Left lung (tissue), 10 donors: ENCODE data around the gene RAB26. TPM values are rescaled to one million over a fixed set of nuclear protein-coding genes. Genes with fewer than 3 reads are reported as not detected.
"Not testable (repeated sequence)": the region's sequence is repeated elsewhere in the genome, so short reads cannot be mapped to it uniquely, and the experiment has no call there.

Experiments
- ATAC-seq: fragments of 200-7000 bp; cut with Tn5 transposase; one replicate; pipeline ENCODE4 v1.9.1; 2020; ENCODE audit warnings: moderate library complexity
- DNase-seq, 4 donors: peaks; one replicate each; pipeline ENCODE4 v3.0.0-alpha.2; 2013 to 2020
- H3K27ac ChIP-seq, 2 donors: fragments of 200-600 bp; sonication (generic) in 1 of 2; one replicate each; pipeline versions ENCODE4 v1.5.0 to v1.8.0; 2020 to 2021
- H3K27me3 ChIP-seq, 2 donors: fragments of 200-600 bp; sonication (generic) in 1 of 2; one replicate each; pipeline versions ENCODE4 v1.5.0 to v1.8.0; 2020 to 2021
- H3K36me3 ChIP-seq, 2 donors: fragments of 200-600 bp; sonication (generic) in 1 of 2; one replicate each; pipeline versions ENCODE4 v1.5.0 to v1.8.0; 2020 to 2021
- H3K4me1 ChIP-seq, 2 donors: fragments of 200-600 bp; one replicate each; pipeline ENCODE4 v1.8.0; 2021
- H3K4me3 ChIP-seq, 2 donors: fragments of 200-600 bp; sonication (generic) in 1 of 2; one replicate each; pipeline versions ENCODE4 v1.5.0 to v1.8.0; 2020 to 2021; ENCODE audit warnings: mild to moderate bottlenecking in 1 of 2
- H3K9me3 ChIP-seq, 2 donors: fragments of 200-600 bp; sonication (generic) in 1 of 2; one replicate each; pipeline versions ENCODE4 v1.5.0 to v1.8.0; 2020 to 2021
- intact Hi-C, 2 donors: fragments of 100-400 bp; cut with DNase I; formaldehyde crosslinking; loops; one replicate each; pipeline versions ENCODE4 v1.11.2 to v1.14.2; 2022
- microRNA-seq, 2 donors: library from miRNA; unstranded; fragments of <30 nt; microRNA quantifications; one replicate each; pipeline ENCODE4, GENCODE V29; 2019
- polyA plus RNA-seq, 6 donors: library from polyadenylated mRNA; unstranded; fragments of 120-200 nt; gene quantifications; one replicate each; pipeline ENCODE4 v1.2.1, GENCODE V29; 2013; ENCODE audit not compliant: insufficient read length in 6 of 6
- total RNA-seq, 2 donors: library from RNA; stranded (reverse); fragmentation: NEBNext Ultra II Directional; extraction: Animal tissue kit (Norgen Biotek cat#: 25700); gene quantifications; one replicate each; pipeline ENCODE4 v1.2.1, GENCODE V29; 2021
- TF ChIP-seq, protein P1 (sequence below), 2 donors: fragments of 200-600 bp; sonication (generic) in 1 of 2; IDR thresholded peaks; one replicate each; pipeline versions ENCODE4 v1.5.0 to v1.8.0; 2021; ENCODE audit warnings: antibody characterized with exemption in 2 of 2
- donor health status: DM: no; HTN: yes; CAD: no.
- donor health status: DM: no; HTN: no; CAD: no.

The RAB26 gene
- total and polyA plus RNA-seq, 8 donors: 0.73 to 1.9 (median 1.4) TPM

DNA sequence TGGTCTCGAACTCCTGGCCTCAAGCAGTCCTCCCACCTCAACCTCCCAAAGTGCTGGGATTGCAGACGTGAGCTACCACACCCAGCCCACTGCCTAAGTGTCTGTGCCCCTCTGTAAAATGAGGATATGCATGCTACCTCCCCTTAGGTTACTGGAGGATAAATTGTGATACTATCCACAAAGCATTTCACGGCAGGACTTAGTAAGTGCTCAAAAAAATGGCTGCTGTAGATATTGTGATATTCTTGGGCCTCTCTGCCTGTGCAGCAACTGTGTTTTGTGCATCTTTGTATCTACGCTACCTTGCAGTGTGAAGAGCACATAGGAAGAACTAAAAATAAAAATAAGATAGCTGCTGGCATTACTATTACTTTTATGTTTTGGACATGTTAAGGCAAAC lies 49.9 kb downstream of the RAB26 start:
- H3K27ac ChIP-seq: no peak overlapping the region
- DNase-seq: no peak
- peaks cover 0 to 20% of the 10 kb centered on the region in 2 donors for H3K4me1 ChIP-seq
- H3K9me3 ChIP-seq: no peaks in the 10 kb centered on the region
- H3K4me3 ChIP-seq: no peak overlapping the region
- TF ChIP-seq, protein P1, sequence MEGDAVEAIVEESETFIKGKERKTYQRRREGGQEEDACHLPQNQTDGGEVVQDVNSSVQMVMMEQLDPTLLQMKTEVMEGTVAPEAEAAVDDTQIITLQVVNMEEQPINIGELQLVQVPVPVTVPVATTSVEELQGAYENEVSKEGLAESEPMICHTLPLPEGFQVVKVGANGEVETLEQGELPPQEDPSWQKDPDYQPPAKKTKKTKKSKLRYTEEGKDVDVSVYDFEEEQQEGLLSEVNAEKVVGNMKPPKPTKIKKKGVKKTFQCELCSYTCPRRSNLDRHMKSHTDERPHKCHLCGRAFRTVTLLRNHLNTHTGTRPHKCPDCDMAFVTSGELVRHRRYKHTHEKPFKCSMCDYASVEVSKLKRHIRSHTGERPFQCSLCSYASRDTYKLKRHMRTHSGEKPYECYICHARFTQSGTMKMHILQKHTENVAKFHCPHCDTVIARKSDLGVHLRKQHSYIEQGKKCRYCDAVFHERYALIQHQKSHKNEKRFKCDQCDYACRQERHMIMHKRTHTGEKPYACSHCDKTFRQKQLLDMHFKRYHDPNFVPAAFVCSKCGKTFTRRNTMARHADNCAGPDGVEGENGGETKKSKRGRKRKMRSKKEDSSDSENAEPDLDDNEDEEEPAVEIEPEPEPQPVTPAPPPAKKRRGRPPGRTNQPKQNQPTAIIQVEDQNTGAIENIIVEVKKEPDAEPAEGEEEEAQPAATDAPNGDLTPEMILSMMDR (IDR thresholded peaks at IDR 0.05): no peak
- ATAC-seq: no peak
- no peaks in the 10 kb centered on the region for H3K36me3 ChIP-seq
- intact Hi-C loops: no loop called here
- peaks cover 29 to 66% of the 10 kb centered on the region in 2 donors for H3K27me3 ChIP-seq

DNA sequence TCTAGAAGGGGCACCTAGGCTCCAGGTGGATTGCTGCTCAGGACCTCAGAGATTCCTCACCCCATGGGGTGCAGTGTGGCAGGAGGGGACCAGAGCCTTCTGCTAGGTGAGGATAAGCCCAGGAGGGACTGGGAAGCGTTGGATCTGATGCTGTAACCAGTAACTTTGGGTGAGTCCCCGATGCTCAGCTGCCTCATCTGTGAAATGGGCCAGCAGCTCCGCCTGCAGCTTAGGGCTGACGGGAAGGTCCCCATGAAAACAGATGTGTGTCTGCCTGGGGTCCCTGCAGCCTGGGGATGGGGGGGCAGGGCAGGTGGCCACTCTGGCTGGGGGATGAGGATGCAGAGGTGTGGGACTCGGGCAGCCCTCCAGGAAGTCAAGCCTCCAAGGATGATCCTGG lies 50.7 kb downstream of the RAB26 start:
- TF ChIP-seq, protein P1 (IDR thresholded peaks at IDR 0.05): no peak
- intact Hi-C loops: no loop called here
- Histone ChIP-seq H3K27me3 (peaks cover 29 to 58% of the 10 kb centered on the region in 2 donors), H3K27ac (no peak overlapping the region), H3K4me3 (no peak overlapping the region), H3K9me3 (no peaks in the 10 kb centered on the region), H3K4me1 (peaks cover 0 to 20% of the 10 kb centered on the region in 2 donors), H3K36me3 (no peaks in the 10 kb centered on the region)
- DNase-seq (no peak), ATAC-seq (no peak)

DNA sequence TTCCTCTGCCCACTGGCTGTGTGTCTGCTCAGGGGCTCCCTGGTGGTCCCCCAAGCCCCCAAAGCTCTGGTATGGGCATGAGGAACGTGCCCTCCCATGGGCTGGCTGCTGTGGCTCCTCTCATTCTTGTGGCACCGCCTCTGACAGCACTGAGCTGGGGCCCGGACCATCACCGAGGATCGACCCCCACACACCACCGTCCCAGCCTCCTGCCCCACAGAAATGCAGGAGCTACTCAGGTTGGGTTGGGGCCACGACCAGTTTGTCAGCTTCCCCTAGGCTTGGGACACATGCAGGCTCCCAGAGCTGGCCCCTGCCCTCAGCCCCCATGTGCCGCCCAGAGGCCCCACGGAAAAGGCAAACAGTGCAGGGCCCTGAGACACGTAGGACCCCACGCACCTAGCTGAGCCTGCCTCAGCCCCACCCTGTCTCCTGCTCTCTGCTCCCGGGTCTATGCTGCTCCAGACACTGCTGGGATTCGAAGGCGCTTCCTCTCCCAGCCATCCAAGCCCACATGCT lies 51.3 kb downstream of the RAB26 start:
- H3K9me3 ChIP-seq: no peaks in the 10 kb centered on the region
- ATAC-seq: no peak
- intact Hi-C loops: no loop called here
- no peak overlapping the region for H3K27ac ChIP-seq
- TF ChIP-seq, protein P1 (IDR thresholded peaks at IDR 0.05): no peak
- peaks cover 2 to 24% of the 10 kb centered on the region in 2 donors for H3K4me1 ChIP-seq
- DNase-seq: no peak
- peaks cover 25 to 52% of the 10 kb centered on the region in 2 donors for H3K27me3 ChIP-seq
- H3K4me3 ChIP-seq: no peak overlapping the region
- no peaks in the 10 kb centered on the region for H3K36me3 ChIP-seq

DNA sequence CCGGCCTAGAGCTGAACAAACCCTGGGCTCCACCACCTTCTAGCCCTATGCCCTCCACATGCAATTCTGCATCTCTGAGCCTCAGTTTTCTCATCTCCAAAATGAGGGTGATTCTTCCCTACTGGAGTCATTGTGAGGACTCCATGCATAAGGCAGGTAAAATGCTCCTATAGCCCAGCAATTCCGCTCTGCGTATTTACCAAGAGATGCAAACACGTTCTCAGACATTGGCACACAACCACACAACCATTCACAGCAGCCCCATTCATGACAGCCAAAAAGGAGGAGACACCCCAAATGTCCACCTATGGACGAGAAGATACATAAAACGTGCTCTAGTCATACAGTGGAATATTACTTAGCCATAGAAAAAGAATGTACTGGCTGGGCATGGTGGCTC lies 51.9 kb downstream of the RAB26 start:
- TF ChIP-seq, protein P1 (IDR thresholded peaks at IDR 0.05): no peak
- no peak for DNase-seq
- H3K27me3 ChIP-seq: peaks cover 19 to 46% of the 10 kb centered on the region in 2 donors
- peaks cover 4 to 20% of the 10 kb centered on the region in 2 donors for H3K4me1 ChIP-seq
- H3K27ac ChIP-seq: no peak overlapping the region
- no peak overlapping the region for H3K4me3 ChIP-seq
- no peaks in the 10 kb centered on the region for H3K9me3 ChIP-seq
- ATAC-seq: no peak
- intact Hi-C loops: no loop called here
- no peaks in the 10 kb centered on the region for H3K36me3 ChIP-seq

DNA sequence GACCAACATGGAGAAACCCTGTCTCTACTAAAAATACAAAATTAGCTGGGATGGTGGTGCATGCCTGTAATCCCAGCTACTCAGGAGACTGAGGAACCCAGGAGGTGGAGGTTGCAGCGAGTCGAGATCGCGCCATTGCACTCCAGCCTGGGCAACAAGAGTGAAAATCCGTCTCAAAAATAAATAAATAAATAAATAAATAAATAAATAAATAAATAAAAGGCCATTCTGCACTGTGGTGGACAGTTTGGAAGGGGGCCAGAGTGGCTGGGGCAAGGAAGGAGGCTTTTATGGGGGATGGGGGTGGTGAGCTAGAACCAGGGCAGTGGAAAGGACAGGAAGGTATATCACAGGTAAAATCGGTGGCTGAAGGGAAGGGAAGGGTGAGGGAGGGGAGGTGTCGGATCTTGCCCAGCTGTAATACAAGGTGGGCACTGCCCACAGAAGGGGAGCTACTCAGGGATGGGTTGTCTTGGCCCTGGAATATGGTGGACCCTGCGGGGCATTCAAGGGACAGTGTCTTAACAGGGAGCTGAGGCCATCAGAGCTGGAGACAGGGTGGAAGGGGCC lies 54.8 kb downstream of the RAB26 start:
- ATAC-seq, H3K9me3 ChIP-seq, intact Hi-C loops, DNase-seq, H3K27ac ChIP-seq, H3K4me3 ChIP-seq: not testable (repeated sequence)
- Histone ChIP-seq H3K36me3 (peaks cover 0 to 15% of the 10 kb centered on the region in 2 donors), H3K27me3 (peaks cover 0 to 20% of the 10 kb centered on the region in 2 donors), H3K4me1 (peaks cover 13 to 31% of the 10 kb centered on the region in 2 donors)

Small RNA genes within 50 kb of the gene (microRNA-seq; reads per million reads assigned to microRNA genes)
- gene MIR3180-5 (0 reads per million in 2 donors), gene MIR4516 (0 reads per million in 2 donors), gene MIR6511B1 (0 reads per million in 2 donors)

Other genes with a start within 250 kb of the RAB26 start
- gene HS3ST6, start 230.2 kb upstream of the RAB26 start, total RNA-seq: 1 to 10 TPM in 1 of 2 donors, not detected in 1; 1.4 TPM
- under 1 TPM in 3 of 6 donors, not detected in 3; 0.13 to 0.21 (median 0.15) TPM for gene HS3ST6, start 230.2 kb upstream of the RAB26 start, polyA plus RNA-seq
- 10 to 100 TPM; 26.1 to 66.7 TPM for gene MSRB1, start 205.4 kb upstream of the RAB26 start, total RNA-seq
- 10 to 100 TPM in 5 of 6 donors, 1 to 10 TPM in 1; 9.8 to 15.5 (median 14.4) TPM for gene MSRB1, start 205.4 kb upstream of the RAB26 start, polyA plus RNA-seq
- gene RPL3L, start 193.9 kb upstream of the RAB26 start, total RNA-seq: under 1 TPM in 1 of 2 donors, not detected in 1; 0.13 TPM
- gene RPL3L, start 193.9 kb upstream of the RAB26 start, polyA plus RNA-seq: under 1 TPM in 5 of 6 donors, not detected in 1; 0.11 to 0.20 (median 0.16) TPM
- gene NDUFB10, start 189.1 kb upstream of the RAB26 start, total RNA-seq: 100 to 1,000 TPM in 1 of 2 donors, 10 to 100 TPM in 1; 97.8 to 102 TPM
- 10 to 100 TPM; 77.6 to 96.8 (median 90.0) TPM for gene NDUFB10, start 189.1 kb upstream of the RAB26 start, polyA plus RNA-seq
- 1,000 to 10,000 TPM; 1,832 to 2,162 TPM for gene RPS2, start 183.8 kb upstream of the RAB26 start, total RNA-seq
- gene RPS2, start 183.8 kb upstream of the RAB26 start, polyA plus RNA-seq: 1,000 to 10,000 TPM; 2,190 to 2,607 (median 2,300) TPM
- not detected for gene RNF151, start 181.8 kb upstream of the RAB26 start, total RNA-seq
- gene RNF151, start 181.8 kb upstream of the RAB26 start, polyA plus RNA-seq: under 1 TPM in 1 of 6 donors, not detected in 5; 0.17 TPM
- 10 to 100 TPM; 25.8 to 30.9 TPM for gene TBL3, start 176.6 kb upstream of the RAB26 start, total RNA-seq
- 10 to 100 TPM; 27.2 to 38.8 (median 31.8) TPM for gene TBL3, start 176.6 kb upstream of the RAB26 start, polyA plus RNA-seq
- gene NOXO1, start 167.2 kb upstream of the RAB26 start, total RNA-seq: 1 to 10 TPM; 4.4 to 5.6 TPM
- gene NOXO1, start 167.2 kb upstream of the RAB26 start, polyA plus RNA-seq: under 1 TPM in 4 of 6 donors, not detected in 2; 0.30 to 0.78 (median 0.46) TPM
- gene GFER, start 164.4 kb upstream of the RAB26 start, total RNA-seq: 10 to 100 TPM; 25.8 to 26.1 TPM
- gene GFER, start 164.4 kb upstream of the RAB26 start, polyA plus RNA-seq: 10 to 100 TPM; 15.7 to 21.5 (median 19.1) TPM
- under 1 TPM; 0.31 to 0.32 TPM for gene SYNGR3, start 158.7 kb upstream of the RAB26 start, total RNA-seq
- under 1 TPM; 0.21 to 0.93 (median 0.42) TPM for gene SYNGR3, start 158.7 kb upstream of the RAB26 start, polyA plus RNA-seq
- gene ZNF598, start 138.8 kb upstream of the RAB26 start, total RNA-seq: 10 to 100 TPM; 31.5 to 45.9 TPM
- gene ZNF598, start 138.8 kb upstream of the RAB26 start, polyA plus RNA-seq: 10 to 100 TPM; 15.2 to 27.8 (median 20.9) TPM
- 1 to 10 TPM in 1 of 2 donors, under 1 TPM in 1; 0.94 to 3.1 TPM for gene NPW, start 128.8 kb upstream of the RAB26 start, total RNA-seq
- 1 to 10 TPM; 1.7 to 5.4 (median 2.7) TPM for gene NPW, start 128.8 kb upstream of the RAB26 start, polyA plus RNA-seq
- 100 to 1,000 TPM; 186 to 349 TPM for gene NHERF2, start 121.7 kb upstream of the RAB26 start, total RNA-seq
- gene NHERF2, start 121.7 kb upstream of the RAB26 start, polyA plus RNA-seq: 100 to 1,000 TPM in 3 of 6 donors, 10 to 100 TPM in 3; 68.1 to 170 (median 103) TPM
- gene NTHL1, start 100.8 kb upstream of the RAB26 start, total RNA-seq: 10 to 100 TPM; 19.4 to 29.8 TPM
- 10 to 100 TPM; 20.2 to 30.0 (median 25.8) TPM for gene NTHL1, start 100.8 kb upstream of the RAB26 start, polyA plus RNA-seq
- 100 to 1,000 TPM; 116 to 126 TPM for gene TSC2, start 100.6 kb upstream of the RAB26 start, total RNA-seq
- 100 to 1,000 TPM; 116 to 166 (median 131) TPM for gene TSC2, start 100.6 kb upstream of the RAB26 start, polyA plus RNA-seq
- gene PKD1, start 12.7 kb upstream of the RAB26 start, total RNA-seq: 10 to 100 TPM; 63.2 to 73.5 TPM
- 100 to 1,000 TPM in 4 of 6 donors, 10 to 100 TPM in 2; 90.1 to 165 (median 116) TPM for gene PKD1, start 12.7 kb upstream of the RAB26 start, polyA plus RNA-seq
- gene TRAF7, start 7.2 kb downstream of the RAB26 start, total RNA-seq: 10 to 100 TPM; 69.5 to 88.1 TPM
- gene TRAF7, start 7.2 kb downstream of the RAB26 start, polyA plus RNA-seq: 10 to 100 TPM; 48.6 to 59.5 (median 52.2) TPM
- under 1 TPM; 0.05 to 0.06 TPM for gene CASKIN1, start 48.0 kb downstream of the RAB26 start, total RNA-seq
- gene CASKIN1, start 48.0 kb downstream of the RAB26 start, polyA plus RNA-seq: under 1 TPM; 0.18 to 0.56 (median 0.42) TPM
- 10 to 100 TPM; 32.1 to 39.0 TPM for gene MLST8, start 56.8 kb downstream of the RAB26 start, total RNA-seq
- 10 to 100 TPM; 29.8 to 40.3 (median 37.0) TPM for gene MLST8, start 56.8 kb downstream of the RAB26 start, polyA plus RNA-seq
- gene BRICD5, start 62.2 kb downstream of the RAB26 start, total RNA-seq: 10 to 100 TPM in 1 of 2 donors, 1 to 10 TPM in 1; 6.7 to 15.3 TPM
- gene BRICD5, start 62.2 kb downstream of the RAB26 start, polyA plus RNA-seq: 1 to 10 TPM; 2.9 to 7.9 (median 4.9) TPM
- gene PGP, start 66.2 kb downstream of the RAB26 start, total RNA-seq: 10 to 100 TPM; 14.4 to 24.4 TPM
- gene PGP, start 66.2 kb downstream of the RAB26 start, polyA plus RNA-seq: 10 to 100 TPM in 1 of 6 donors, 1 to 10 TPM in 5; 7.1 to 14.5 (median 8.7) TPM
- gene E4F1, start 75.0 kb downstream of the RAB26 start, total RNA-seq: 10 to 100 TPM; 16.4 to 22.6 TPM
- 10 to 100 TPM; 12.7 to 22.4 (median 16.9) TPM for gene E4F1, start 75.0 kb downstream of the RAB26 start, polyA plus RNA-seq
- 1 to 10 TPM; 1.3 to 1.5 TPM for gene DNASE1L2, start 87.8 kb downstream of the RAB26 start, total RNA-seq
- 1 to 10 TPM in 2 of 6 donors, under 1 TPM in 4; 0.27 to 1.7 (median 0.90) TPM for gene DNASE1L2, start 87.8 kb downstream of the RAB26 start, polyA plus RNA-seq
- gene ECI1, start 103.0 kb downstream of the RAB26 start, total RNA-seq: 10 to 100 TPM; 47.3 to 51.7 TPM
- gene ECI1, start 103.0 kb downstream of the RAB26 start, polyA plus RNA-seq: 10 to 100 TPM; 41.8 to 63.5 (median 51.2) TPM
- gene RNPS1, start 119.5 kb downstream of the RAB26 start, total RNA-seq: 100 to 1,000 TPM; 109 to 124 TPM
- gene RNPS1, start 119.5 kb downstream of the RAB26 start, polyA plus RNA-seq: 100 to 1,000 TPM; 178 to 208 (median 196) TPM
- 100 to 1,000 TPM; 329 to 334 TPM for gene ABCA3, start 192.1 kb downstream of the RAB26 start, total RNA-seq
- 10 to 100 TPM in 2 of 6 donors, 1 to 10 TPM in 4; 6.8 to 17.3 (median 9.6) TPM for gene ABCA3, start 192.1 kb downstream of the RAB26 start, polyA plus RNA-seq